ENCODE measurements around the gene RAB3A. TPM values are rescaled to one million over a fixed set of nuclear protein-coding genes. Genes with fewer than 3 reads are reported as not detected.
A peak's percentile ranks its signal among the peaks of the same experiment; 100 is the strongest.

The RAB3A gene
- total and polyA plus RNA-seq, 9 of the 15 experiments (the other 6 are each of a cell fraction or from before 2014, with no cell fraction given): 0.17 to 5.1 (median 0.90) TPM; not detected in 1

DNA sequence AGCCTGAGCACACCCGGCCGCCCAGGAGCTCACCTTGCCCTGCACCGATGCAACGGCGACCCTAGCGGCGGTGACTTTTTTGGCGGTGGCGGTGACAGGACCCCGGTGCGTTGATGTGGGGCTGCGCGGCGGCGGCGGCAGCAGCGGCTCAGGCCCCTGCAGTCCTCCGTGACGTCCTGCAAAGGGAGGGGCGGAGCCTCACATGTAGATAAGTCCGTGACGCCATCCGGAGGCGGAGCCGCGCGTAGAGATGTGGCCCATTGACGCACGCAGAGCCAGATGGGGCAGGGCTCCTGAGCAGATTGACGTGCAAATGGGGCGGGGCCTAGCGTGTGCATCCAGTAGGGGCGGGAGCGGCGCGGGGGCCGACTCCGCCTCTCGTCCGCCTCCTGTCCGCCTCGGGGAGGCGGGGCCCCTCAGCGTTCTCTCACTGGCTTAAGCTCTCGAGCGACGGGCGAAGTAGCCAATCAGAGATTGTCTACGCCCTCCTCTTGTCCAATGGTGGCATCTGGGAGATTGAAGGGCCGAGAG, at the start of gene RAB3A (continued):
- TF ChIP-seq RBM14 (IDR thresholded peaks at IDR 0.05; ENCODE audit: borderline replicate concordance, insufficient read depth, low read depth, low read length) (0 out of 2 replicates have a peak, but pooled peaks have one; percentile 43), MYBL2 (IDR thresholded peaks at IDR 0.05; ENCODE audit: low read depth) (no peak), MYBL2 (CRISPR knock-in tag; IDR thresholded peaks at IDR 0.05; ENCODE audit: borderline replicate concordance) (no peak), CHD2 (IDR thresholded peaks at IDR 0.05; ENCODE audit: low read depth, low read length) (peak; percentile 93), MCM7 (IDR thresholded peaks at IDR 0.05) (no peak), BDP1 (IDR thresholded peaks at IDR 0.05; ENCODE audit: insufficient read depth, insufficient read length) (no peak), ZFP30 (CRISPR knock-in tag; IDR thresholded peaks at IDR 0.05; ENCODE audit: borderline replicate concordance) (no peak), SNIP1 (IDR thresholded peaks at IDR 0.05; ENCODE audit: low read depth) (no peak), EP300 (IDR thresholded peaks at IDR 0.05; ENCODE audit: low read length) (no peak), HDGF (IDR thresholded peaks at IDR 0.05) (no peak; the same call in 1 of the 2 replicates), NEUROD1 (IDR thresholded peaks at IDR 0.05; ENCODE audit: borderline replicate concordance, low read depth, low read length, partially characterized antibody) (peak; percentile 99), PCBP1 (IDR thresholded peaks at IDR 0.05; ENCODE audit: low read depth, low read length, poor library complexity, severe bottlenecking) (peak; percentile 55), HDAC6 (IDR thresholded peaks at IDR 0.05; ENCODE audit: low read depth, low read length) (no peak), SMAD3 (CRISPR knock-in tag; conservative IDR thresholded peaks at IDR 0.05) (no peak), FIP1L1 (IDR thresholded peaks at IDR 0.05; ENCODE audit: low read depth, low read length, poor library complexity, severe bottlenecking) (peak; percentile 34), MBD2 (IDR thresholded peaks at IDR 0.05; ENCODE audit: borderline replicate concordance, low read depth) (peak; percentile 99), HMG20A (CRISPR knock-in tag; conservative IDR thresholded peaks at IDR 0.05) (no peak), SP1 (CRISPR knock-in tag; IDR thresholded peaks at IDR 0.05) (peak; percentile 99), ETS2 (tag; IDR thresholded peaks at IDR 0.05; ENCODE audit: borderline replicate concordance, poor library complexity, severe bottlenecking) (no peak), NFYB (IDR thresholded peaks at IDR 0.05; ENCODE audit: extremely low read depth, insufficient read length) (peak; percentile 100), ZNF384 (IDR thresholded peaks at IDR 0.05; ENCODE audit: low read depth, low read length) (no peak), ZNF766 (CRISPR knock-in tag; conservative IDR thresholded peaks at IDR 0.05) (no peak)
- TF ChIP-seq, protein P1, sequence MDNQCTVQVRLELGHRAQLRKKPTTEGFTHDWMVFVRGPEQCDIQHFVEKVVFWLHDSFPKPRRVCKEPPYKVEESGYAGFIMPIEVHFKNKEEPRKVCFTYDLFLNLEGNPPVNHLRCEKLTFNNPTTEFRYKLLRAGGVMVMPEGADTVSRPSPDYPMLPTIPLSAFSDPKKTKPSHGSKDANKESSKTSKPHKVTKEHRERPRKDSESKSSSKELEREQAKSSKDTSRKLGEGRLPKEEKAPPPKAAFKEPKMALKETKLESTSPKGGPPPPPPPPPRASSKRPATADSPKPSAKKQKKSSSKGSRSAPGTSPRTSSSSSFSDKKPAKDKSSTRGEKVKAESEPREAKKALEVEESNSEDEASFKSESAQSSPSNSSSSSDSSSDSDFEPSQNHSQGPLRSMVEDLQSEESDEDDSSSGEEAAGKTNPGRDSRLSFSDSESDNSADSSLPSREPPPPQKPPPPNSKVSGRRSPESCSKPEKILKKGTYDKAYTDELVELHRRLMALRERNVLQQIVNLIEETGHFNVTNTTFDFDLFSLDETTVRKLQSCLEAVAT (IDR thresholded peaks at IDR 0.05): peak in 1 of 2 experiments; percentile 95; a peak in 2 of 4 replicates
- TF ChIP-seq, protein P2, sequence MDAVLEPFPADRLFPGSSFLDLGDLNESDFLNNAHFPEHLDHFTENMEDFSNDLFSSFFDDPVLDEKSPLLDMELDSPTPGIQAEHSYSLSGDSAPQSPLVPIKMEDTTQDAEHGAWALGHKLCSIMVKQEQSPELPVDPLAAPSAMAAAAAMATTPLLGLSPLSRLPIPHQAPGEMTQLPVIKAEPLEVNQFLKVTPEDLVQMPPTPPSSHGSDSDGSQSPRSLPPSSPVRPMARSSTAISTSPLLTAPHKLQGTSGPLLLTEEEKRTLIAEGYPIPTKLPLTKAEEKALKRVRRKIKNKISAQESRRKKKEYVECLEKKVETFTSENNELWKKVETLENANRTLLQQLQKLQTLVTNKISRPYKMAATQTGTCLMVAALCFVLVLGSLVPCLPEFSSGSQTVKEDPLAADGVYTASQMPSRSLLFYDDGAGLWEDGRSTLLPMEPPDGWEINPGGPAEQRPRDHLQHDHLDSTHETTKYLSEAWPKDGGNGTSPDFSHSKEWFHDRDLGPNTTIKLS (IDR thresholded peaks at IDR 0.05; ENCODE audit: borderline replicate concordance, low read depth): no peak
- TF ChIP-seq, protein P3, sequence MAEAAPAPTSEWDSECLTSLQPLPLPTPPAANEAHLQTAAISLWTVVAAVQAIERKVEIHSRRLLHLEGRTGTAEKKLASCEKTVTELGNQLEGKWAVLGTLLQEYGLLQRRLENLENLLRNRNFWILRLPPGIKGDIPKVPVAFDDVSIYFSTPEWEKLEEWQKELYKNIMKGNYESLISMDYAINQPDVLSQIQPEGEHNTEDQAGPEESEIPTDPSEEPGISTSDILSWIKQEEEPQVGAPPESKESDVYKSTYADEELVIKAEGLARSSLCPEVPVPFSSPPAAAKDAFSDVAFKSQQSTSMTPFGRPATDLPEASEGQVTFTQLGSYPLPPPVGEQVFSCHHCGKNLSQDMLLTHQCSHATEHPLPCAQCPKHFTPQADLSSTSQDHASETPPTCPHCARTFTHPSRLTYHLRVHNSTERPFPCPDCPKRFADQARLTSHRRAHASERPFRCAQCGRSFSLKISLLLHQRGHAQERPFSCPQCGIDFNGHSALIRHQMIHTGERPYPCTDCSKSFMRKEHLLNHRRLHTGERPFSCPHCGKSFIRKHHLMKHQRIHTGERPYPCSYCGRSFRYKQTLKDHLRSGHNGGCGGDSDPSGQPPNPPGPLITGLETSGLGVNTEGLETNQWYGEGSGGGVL (CRISPR knock-in tag; IDR thresholded peaks at IDR 0.05): no peak
